HUES64 (cell line): ENCODE results near the gene PGAP6.
"Not testable (repeated sequence)": the region's sequence is repeated elsewhere in the genome, so short reads cannot be mapped to it uniquely, and the experiment has no call there.

Source experiments
- H3K27ac ChIP-seq: 2 replicates; pipeline ENCODE4 v1.7.0; 2013; ENCODE audit warnings: low read depth, low read length, inconsistent platforms
- H3K27me3 ChIP-seq: 2 replicates; pipeline ENCODE4 v1.6.1; 2013; ENCODE audit warnings: mild to moderate bottlenecking, low read length; ENCODE audit not compliant: insufficient read depth
- H3K36me3 ChIP-seq: 2 replicates; pipeline ENCODE4 v1.6.1; 2013; ENCODE audit warnings: mild to moderate bottlenecking, low read length; ENCODE audit not compliant: insufficient read depth
- H3K4me1 ChIP-seq: 2 replicates; pipeline ENCODE4 v1.6.1; 2013; ENCODE audit warnings: mild to moderate bottlenecking, low read length, moderate library complexity; ENCODE audit not compliant: insufficient read depth
- H3K4me3 ChIP-seq: 2 replicates; pipeline ENCODE4 v1.5.1; 2013; ENCODE audit warnings: mild to moderate bottlenecking, low read length, moderate library complexity
- H3K9ac ChIP-seq: 2 replicates; pipeline ENCODE4 v1.6.1; 2013; ENCODE audit warnings: mild to moderate bottlenecking, low read depth, low read length
- H3K9me3 ChIP-seq: 2 replicates; pipeline ENCODE4 v1.6.1; 2013; ENCODE audit warnings: low read depth, low read length; ENCODE audit not compliant: insufficient read depth
- WGBS: fragments of 150-250, 120-280 bp; methylation state at CpG from one replicate; pipeline ENCODE4 v1.1.7; 2013; ENCODE audit warnings: missing lambda C conversion rate; 5-methylcytosine and 5-hydroxymethylcytosine counted together

The PGAP6 gene

DNA sequence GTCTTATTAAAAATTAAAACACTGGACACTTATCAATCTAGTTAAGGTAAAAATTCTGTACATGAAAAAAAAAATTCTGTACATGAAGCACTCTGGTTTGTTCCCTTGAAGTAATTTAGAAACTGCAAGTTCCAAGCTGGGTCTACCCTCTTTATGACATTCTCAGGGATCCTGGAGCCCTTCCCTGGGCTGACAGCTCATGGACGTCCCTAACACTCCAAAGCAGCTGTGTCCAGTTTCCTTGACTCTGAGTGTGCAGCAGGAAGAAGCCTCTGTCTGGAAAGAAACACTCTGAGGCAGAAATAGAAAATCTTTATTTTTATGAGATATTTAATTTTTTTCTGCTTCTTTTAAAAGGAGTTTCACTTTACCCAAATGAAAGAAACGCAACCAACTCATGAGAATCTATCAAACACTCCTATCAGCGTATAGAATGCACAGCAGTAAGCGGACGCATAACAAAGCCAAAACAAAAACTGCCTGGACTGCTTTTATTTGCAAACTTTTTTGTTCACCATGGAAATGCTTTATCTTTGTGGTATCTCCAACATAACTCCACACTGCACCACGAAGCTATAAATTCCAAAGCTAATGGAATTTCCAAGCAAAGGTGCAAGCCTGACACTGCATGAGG lies 50.5 kb downstream of the PGAP6 start:
- not testable (repeated sequence) for H3K27ac ChIP-seq, H3K36me3 ChIP-seq, H3K4me3 ChIP-seq, H3K9me3 ChIP-seq, H3K27me3 ChIP-seq, H3K9ac ChIP-seq, H3K4me1 ChIP-seq
- 76% methylated on average over 6 of the region's 6 CpGs for WGBS

DNA sequence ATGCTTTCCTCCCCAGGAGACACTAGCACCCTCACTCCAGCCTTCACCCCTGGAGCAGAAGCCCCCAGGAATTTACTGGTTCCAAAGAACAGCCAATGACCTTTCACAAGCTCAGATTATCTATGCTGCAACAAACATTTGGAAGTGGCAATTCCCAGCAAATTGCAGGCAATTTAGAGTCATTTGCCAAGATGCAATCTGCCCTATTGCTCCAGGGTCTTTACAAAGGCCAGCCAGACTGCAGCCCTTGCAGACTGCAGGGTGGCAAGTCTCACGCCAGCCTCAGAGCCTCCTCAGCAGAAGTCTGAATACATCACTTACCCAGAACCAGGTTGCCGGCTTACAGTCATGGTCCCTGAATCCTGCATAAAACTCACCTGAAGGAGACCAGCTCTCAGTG lies 51.0 kb downstream of the PGAP6 start:
- Histone ChIP-seq H3K9ac (no peak overlapping the region), H3K27ac (no peak overlapping the region), H3K27me3 (no peaks in the 10 kb centered on the region), H3K4me3 (no peak overlapping the region), H3K4me1 (peaks cover 7% of the 10 kb centered on the region; the same call in 1 of the 2 replicates), H3K36me3 (no peaks in the 10 kb centered on the region), H3K9me3 (no peaks in the 10 kb centered on the region)
- 87% methylated on average over 2 of the region's 2 CpGs for WGBS

DNA sequence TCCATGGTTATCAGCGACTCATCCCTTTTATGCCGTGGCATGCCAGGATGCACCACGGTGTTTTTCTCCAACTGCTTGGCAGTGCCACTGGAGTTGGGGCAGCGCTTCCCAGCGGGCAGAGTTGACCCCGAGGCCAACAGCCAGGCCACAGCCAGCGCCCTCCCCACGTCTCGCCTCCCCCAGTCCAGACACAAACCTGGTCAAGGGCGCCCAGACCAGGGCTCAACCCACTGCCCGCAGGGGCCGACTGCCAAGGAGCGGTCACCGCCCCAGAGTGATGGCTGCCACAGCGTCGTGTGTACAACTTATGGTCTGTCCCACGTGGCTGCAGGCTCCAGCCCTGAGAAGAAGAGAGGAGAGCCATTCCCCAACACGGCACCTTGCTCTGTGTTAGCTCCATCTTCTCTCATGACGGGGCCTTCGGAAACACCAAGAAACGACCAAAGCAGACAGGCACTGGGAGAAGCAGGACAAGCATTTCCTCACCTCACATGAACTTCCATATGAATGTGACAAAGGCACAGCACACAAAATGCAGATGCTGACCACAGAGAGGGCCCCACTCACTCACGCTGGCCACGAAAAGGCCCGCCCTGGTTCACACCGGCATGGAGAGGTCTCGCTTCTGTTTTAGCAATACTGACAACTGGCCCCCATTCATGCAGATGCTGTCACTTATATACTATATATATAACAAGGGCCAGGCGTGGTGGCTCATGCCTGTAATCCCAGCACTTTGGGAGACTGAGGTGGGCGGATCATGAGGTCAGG lies 56.2 kb downstream of the PGAP6 start:
- no peak overlapping the region for H3K27ac ChIP-seq
- no peaks in the 10 kb centered on the region for H3K27me3 ChIP-seq
- WGBS = 94% methylated on average over 28 of the region's 28 CpGs
- peaks cover 3% of the 10 kb centered on the region; the same call in 1 of the 2 replicates for H3K4me1 ChIP-seq
- H3K36me3 ChIP-seq = no peaks in the 10 kb centered on the region
- H3K4me3 ChIP-seq = no peak overlapping the region
- no peak overlapping the region for H3K9ac ChIP-seq
- no peaks in the 10 kb centered on the region for H3K9me3 ChIP-seq

DNA sequence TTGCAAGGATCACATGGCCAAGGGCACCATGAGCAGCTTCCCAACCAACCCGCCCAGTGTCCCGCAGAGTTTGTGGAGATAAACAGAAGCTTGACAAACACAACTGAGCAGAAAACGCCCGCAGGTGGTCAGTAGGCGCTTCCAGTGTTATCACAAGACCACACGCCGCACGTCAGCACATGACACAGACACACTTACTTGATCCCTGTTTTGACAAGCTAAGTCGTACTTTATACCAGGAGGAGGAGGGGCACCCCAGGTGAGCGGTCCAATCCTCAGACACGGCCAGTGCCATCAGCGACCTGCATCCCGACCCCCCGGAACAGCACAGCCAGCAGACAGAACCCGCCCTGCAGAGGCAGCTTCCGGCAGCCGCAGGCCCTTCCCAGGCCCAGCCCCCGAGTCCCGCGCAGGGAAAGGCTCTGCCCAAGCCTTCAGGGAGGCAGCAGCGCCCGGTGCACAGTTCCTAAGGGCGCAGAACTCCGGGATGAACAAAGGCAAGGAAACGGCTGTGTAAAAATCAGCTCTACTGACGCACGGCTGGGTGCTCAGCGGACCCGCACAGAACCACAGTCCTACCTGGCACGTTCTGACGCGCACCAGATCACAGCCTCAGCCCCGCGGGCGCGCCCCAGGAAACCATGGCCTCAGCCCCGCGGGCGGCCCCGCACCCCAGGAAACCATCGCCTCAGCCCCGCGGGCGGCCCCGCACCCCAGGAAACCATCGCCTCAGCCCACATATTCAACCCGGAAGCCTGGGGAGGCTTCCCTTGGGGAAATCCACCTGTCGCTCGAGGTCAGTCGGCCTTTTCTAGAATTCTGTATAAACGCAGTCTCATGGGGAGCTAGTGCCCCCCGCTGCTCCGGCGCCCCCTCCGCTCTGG lies 57.1 kb downstream of the PGAP6 start:
- H3K27ac ChIP-seq = 0 out of 2 replicates have a peak overlapping the region, but pooled peaks have one; percentile 18
- H3K4me1 ChIP-seq = peaks cover 3% of the 10 kb centered on the region; the same call in 1 of the 2 replicates
- no peaks in the 10 kb centered on the region for H3K27me3 ChIP-seq
- no peaks in the 10 kb centered on the region for H3K36me3 ChIP-seq
- H3K9me3 ChIP-seq = no peaks in the 10 kb centered on the region
- H3K9ac ChIP-seq = peak overlapping the region; percentile 16; the same call in 1 of the 2 replicates
- H3K4me3 ChIP-seq = no peak overlapping the region
- WGBS = 87% methylated on average over 55 of the region's 55 CpGs

DNA sequence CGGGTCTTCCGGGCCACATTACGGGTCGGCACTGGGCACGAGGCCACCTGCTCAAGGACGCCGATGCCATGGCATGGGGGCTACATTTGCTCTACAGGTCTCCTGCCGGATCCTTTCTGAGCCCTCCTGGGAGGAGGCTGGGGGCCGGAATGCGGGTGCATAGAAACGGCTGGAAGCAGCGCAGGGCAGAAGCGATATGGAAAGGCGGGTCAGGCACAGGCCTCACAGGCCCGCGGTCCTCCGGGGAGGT lies 57.7 kb downstream of the PGAP6 start:
- Histone ChIP-seq H3K36me3 (peaks cover 2% of the 10 kb centered on the region; the same call in 1 of the 2 replicates), H3K4me1 (peaks cover 4% of the 10 kb centered on the region; the same call in 1 of the 2 replicates), H3K4me3 (no peak overlapping the region), H3K27me3 (no peaks in the 10 kb centered on the region), H3K9me3 (no peaks in the 10 kb centered on the region), H3K9ac (no peak overlapping the region), H3K27ac (no peak overlapping the region)
- WGBS = 91% methylated on average over 17 of the region's 17 CpGs

DNA sequence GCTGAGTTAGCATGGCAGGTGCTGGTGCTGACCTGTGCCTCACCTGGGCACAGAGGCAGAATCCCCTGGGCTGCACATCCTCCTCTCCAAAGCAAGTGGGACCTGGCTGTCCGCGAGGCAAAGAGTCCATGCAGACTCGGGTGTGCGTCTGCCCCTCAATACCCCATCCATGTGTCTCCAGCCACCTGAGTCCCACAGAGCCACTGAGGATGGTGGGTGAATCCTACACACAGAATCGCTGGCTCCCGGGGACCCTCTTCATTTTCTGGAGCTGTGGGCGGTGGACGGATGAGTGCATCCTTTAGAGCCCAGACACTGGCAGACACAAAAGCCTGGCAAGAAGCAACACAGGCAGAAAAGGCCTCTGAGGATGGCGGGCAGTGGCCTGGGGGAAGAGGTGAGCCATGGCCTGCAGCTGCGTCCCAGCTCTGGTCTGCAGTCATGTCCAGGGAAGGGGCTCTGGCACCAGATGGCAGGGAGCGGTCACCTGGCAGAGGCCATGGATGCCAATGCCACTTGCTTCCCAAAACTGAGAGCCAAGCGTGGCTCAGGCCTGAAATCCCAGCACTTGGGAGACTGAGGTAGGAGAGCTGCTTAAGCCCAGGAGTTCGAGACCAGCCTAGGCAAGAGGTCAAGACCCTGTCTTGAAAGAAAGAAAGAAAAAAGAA lies 59.2 kb downstream of the PGAP6 start:
- H3K9ac ChIP-seq = no peak overlapping the region
- 96% methylated on average over 13 of the region's 13 CpGs for WGBS

DNA sequence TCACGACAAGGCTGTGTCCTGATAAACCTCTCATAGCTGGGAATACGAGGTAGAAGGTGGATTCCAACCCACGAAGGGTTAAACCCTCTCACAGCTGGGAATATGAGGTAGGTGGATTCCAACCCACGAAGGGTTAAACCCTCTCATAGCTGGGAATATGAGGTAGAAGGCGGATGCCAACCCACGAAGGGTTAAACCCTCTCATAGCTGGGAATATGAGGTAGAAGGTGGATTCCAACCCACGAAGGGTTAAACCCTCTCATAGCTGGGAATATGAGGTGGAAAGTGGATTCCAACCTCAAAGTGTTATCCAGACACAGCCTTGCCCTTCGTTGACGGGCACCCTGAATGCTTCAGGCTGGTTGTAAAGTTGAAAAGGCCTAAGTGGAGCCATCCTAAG lies 60.2 kb downstream of the PGAP6 start:
- peaks cover 6% of the 10 kb centered on the region; the same call in 1 of the 2 replicates for H3K4me1 ChIP-seq
- 81% methylated on average over 8 of the region's 9 CpGs for WGBS
- H3K4me3 ChIP-seq = no peak overlapping the region
- H3K36me3 ChIP-seq = peaks cover 2% of the 10 kb centered on the region; the same call in 1 of the 2 replicates
- H3K9me3 ChIP-seq = no peaks in the 10 kb centered on the region
- H3K27me3 ChIP-seq = no peaks in the 10 kb centered on the region
- H3K9ac ChIP-seq = no peak overlapping the region
- H3K27ac ChIP-seq = no peak overlapping the region

More for the DNA sequence above, 59.2 kb downstream of the PGAP6 start:
- Histone ChIP-seq H3K4me1 (peaks cover 9% of the 10 kb centered on the region; the same call in 1 of the 2 replicates), H3K4me3 (no peak overlapping the region), H3K36me3 (peaks cover 2% of the 10 kb centered on the region; the same call in 1 of the 2 replicates), H3K9me3 (no peaks in the 10 kb centered on the region), H3K27ac (no peak overlapping the region), H3K27me3 (no peaks in the 10 kb centered on the region)
